ENCODE measurements around the gene ADCY9.

ADCY9 gene

GRCh38 chr16:4116325-4117249 lies at the start of gene ADCY9:
TSS of gene ADCY9 (minus strand) at chr16:4116442. CDS start at chr16:4115442, 1,000 bp downstream.
- no peaks in the 10 kb centered on the region for H3K36me3 ChIP-seq (replicated peaks)
- no peak for DNase-seq
- H3K27ac ChIP-seq, result no peak within 1 kb of the TSS
- in situ Hi-C loops (cut with HindIII; ENCODE audit: low pct_ligation_motif_present, low sequenced_read_pairs), result no loop called here
- no peak for TF ChIP-seq CTCF (IDR thresholded peaks at IDR 0.05; ENCODE audit: low read depth, low read length, missing control alignments)
- H3K27me3 ChIP-seq (replicated peaks), result no peaks in the 10 kb centered on the region
- H3K4me3 ChIP-seq (ENCODE audit: low read depth, low read length), result peak within 1 kb of the TSS; percentile 57

GRCh38 chr16:4160658-4161430 lies 44.6 kb upstream of the ADCY9 start:
- no peak for TF ChIP-seq CTCF (IDR thresholded peaks at IDR 0.05; ENCODE audit: low read depth, low read length, missing control alignments)
- Histone ChIP-seq H3K4me3 (ENCODE audit: low read depth, low read length) (no peak overlapping the region), H3K27ac (no peak overlapping the region), H3K27me3 (replicated peaks) (no peaks in the 10 kb centered on the region), H3K36me3 (replicated peaks) (no peaks in the 10 kb centered on the region)
- DNase-seq, result no peak
- in situ Hi-C loops (cut with HindIII; ENCODE audit: low pct_ligation_motif_present, low sequenced_read_pairs), result no loop called here

- in situ Hi-C loops (cut with HindIII; ENCODE audit: low pct_ligation_motif_present, low sequenced_read_pairs), result no loop called here
- Histone ChIP-seq H3K27me3 (replicated peaks) (no peaks in the 10 kb centered on the region), H3K36me3 (replicated peaks) (no peaks in the 10 kb centered on the region), H3K4me3 (ENCODE audit: low read depth, low read length) (no peak overlapping the region), H3K27ac (no peak overlapping the region)
- TF ChIP-seq CTCF (IDR thresholded peaks at IDR 0.05; ENCODE audit: low read depth, low read length, missing control alignments), result no peak
- no peak for DNase-seq
These were observed 43.5 kb upstream of the ADCY9 start for GRCh38 chr16:4159726-4160125.

GRCh38 chr16:4158143-4159093 lies 42.2 kb upstream of the ADCY9 start:
- no peak overlapping the region for H3K4me3 ChIP-seq (ENCODE audit: low read depth, low read length)
- no peak for DNase-seq

More at GRCh38 chr16:4158143-4159093, 42.2 kb upstream of the ADCY9 start:
- Histone ChIP-seq H3K27me3 (replicated peaks) (no peaks in the 10 kb centered on the region), H3K36me3 (replicated peaks) (no peaks in the 10 kb centered on the region), H3K27ac (no peak overlapping the region)
- no peak for TF ChIP-seq CTCF (IDR thresholded peaks at IDR 0.05; ENCODE audit: low read depth, low read length, missing control alignments)
- in situ Hi-C loops (cut with HindIII; ENCODE audit: low pct_ligation_motif_present, low sequenced_read_pairs), result no loop called here

Data from brain microvascular endothelial cell (primary cell).